WTC11 (cell line): ENCODE results near the gene ARL8A.

Experiments
- ATF3 ChIP-seq: sonication (generic); formaldehyde crosslinking; conservative IDR thresholded peaks from 2 replicates; pipeline ENCODE4 v1.8.1; 2022; ENCODE audit warnings: mild to moderate bottlenecking, missing genetic modification reagents
- CTCF ChIP-seq: fragments of 200-600 bp; IDR thresholded peaks from 2 replicates; pipeline ENCODE4 v1.8.0; 2022; ENCODE audit warnings: antibody characterized with exemption
- E2F4 ChIP-seq: sonication (generic); formaldehyde crosslinking; IDR thresholded peaks from 2 replicates; pipeline ENCODE4 v1.8.1; 2022; ENCODE audit warnings: low read depth, mild to moderate bottlenecking, moderate library complexity, missing genetic modification reagents, borderline replicate concordance
- IRF1 ChIP-seq: sonication (generic); formaldehyde crosslinking; IDR thresholded peaks from 2 replicates; pipeline ENCODE4 v1.8.0; 2023; ENCODE audit warnings: missing genetic modification reagents
- JUN ChIP-seq: sonication (generic); formaldehyde crosslinking; IDR thresholded peaks from 2 replicates; pipeline ENCODE4 v1.8.0; 2023; ENCODE audit warnings: mild to moderate bottlenecking, missing genetic modification reagents
- NR3C1 ChIP-seq: sonication (generic); formaldehyde crosslinking; conservative IDR thresholded peaks from 2 replicates; pipeline ENCODE4 v1.8.1; 2023; ENCODE audit warnings: low read depth, mild to moderate bottlenecking, missing genetic modification reagents
- SMAD3 ChIP-seq: sonication (generic); formaldehyde crosslinking; IDR thresholded peaks from 2 replicates; pipeline ENCODE4 v1.8.0; 2022; ENCODE audit warnings: missing genetic modification reagents, mild to moderate bottlenecking, borderline replicate concordance
- TEAD4 ChIP-seq: sonication (generic); formaldehyde crosslinking; IDR thresholded peaks from 2 replicates; pipeline ENCODE4 v1.8.0; 2022; ENCODE audit warnings: mild to moderate bottlenecking, missing genetic modification reagents
- ZNF671 ChIP-seq: fragments of 250-450 bp; sonication (Bioruptor Pico); IDR thresholded peaks from 2 replicates; pipeline ENCODE4 v1.8.0; 2021; ENCODE audit warnings: mild to moderate bottlenecking
- TF ChIP-seq, protein P1 (sequence below): sonication (generic); formaldehyde crosslinking; IDR thresholded peaks from 2 replicates; pipeline ENCODE4 v1.8.1; 2022; ENCODE audit warnings: low read depth, missing genetic modification reagents, borderline replicate concordance
- TF ChIP-seq, protein P2 (sequence below): sonication (generic); formaldehyde crosslinking; IDR thresholded peaks from 2 replicates; pipeline ENCODE4 v1.8.1; 2023; ENCODE audit warnings: mild to moderate bottlenecking, missing genetic modification reagents, moderate library complexity
- TF ChIP-seq, protein P3 (sequence below): sonication (generic); formaldehyde crosslinking; IDR thresholded peaks from 2 replicates; pipeline ENCODE4 v1.8.0; 2022; ENCODE audit warnings: mild to moderate bottlenecking, missing genetic modification reagents

- TF ChIP-seq CTCF: no peak
- TF ChIP-seq JUN: no peak
- TF ChIP-seq SMAD3 (CRISPR knock-in tag): no peak
- no peak for TF ChIP-seq TEAD4 (CRISPR knock-in tag)
- TF ChIP-seq, protein P1, sequence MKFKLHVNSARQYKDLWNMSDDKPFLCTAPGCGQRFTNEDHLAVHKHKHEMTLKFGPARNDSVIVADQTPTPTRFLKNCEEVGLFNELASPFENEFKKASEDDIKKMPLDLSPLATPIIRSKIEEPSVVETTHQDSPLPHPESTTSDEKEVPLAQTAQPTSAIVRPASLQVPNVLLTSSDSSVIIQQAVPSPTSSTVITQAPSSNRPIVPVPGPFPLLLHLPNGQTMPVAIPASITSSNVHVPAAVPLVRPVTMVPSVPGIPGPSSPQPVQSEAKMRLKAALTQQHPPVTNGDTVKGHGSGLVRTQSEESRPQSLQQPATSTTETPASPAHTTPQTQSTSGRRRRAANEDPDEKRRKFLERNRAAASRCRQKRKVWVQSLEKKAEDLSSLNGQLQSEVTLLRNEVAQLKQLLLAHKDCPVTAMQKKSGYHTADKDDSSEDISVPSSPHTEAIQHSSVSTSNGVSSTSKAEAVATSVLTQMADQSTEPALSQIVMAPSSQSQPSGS (CRISPR knock-in tag): no peak
- TF ChIP-seq NR3C1 (CRISPR knock-in tag): no peak
- no peak for TF ChIP-seq IRF1 (CRISPR knock-in tag)
- TF ChIP-seq E2F4 (CRISPR knock-in tag): no peak
- no peak for TF ChIP-seq ATF3 (CRISPR knock-in tag)
- TF ChIP-seq, protein P2, sequence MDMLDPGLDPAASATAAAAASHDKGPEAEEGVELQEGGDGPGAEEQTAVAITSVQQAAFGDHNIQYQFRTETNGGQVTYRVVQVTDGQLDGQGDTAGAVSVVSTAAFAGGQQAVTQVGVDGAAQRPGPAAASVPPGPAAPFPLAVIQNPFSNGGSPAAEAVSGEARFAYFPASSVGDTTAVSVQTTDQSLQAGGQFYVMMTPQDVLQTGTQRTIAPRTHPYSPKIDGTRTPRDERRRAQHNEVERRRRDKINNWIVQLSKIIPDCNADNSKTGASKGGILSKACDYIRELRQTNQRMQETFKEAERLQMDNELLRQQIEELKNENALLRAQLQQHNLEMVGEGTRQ (CRISPR knock-in tag): no peak
- TF ChIP-seq, protein P3, sequence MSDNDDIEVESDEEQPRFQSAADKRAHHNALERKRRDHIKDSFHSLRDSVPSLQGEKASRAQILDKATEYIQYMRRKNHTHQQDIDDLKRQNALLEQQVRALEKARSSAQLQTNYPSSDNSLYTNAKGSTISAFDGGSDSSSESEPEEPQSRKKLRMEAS (CRISPR knock-in tag): no peak
- TF ChIP-seq ZNF671 (CRISPR knock-in tag): no peak
Measured at GRCh38 chr1:202168861-202169260, 24.3 kb upstream of the ARL8A start.
